Testis (tissue), 3 donors: ENCODE results near the gene KIAA1671. TPM values are rescaled to one million over a fixed set of nuclear protein-coding genes. Genes with fewer than 3 reads are reported as not detected.

Experiments
- DNase-seq: peaks from one replicate; pipeline ENCODE4 v3.0.0-alpha.2; 2019
- H3K27ac ChIP-seq, 2 donors: fragments of 200-600 bp; sonication (generic); one replicate each; pipeline ENCODE4 v1.5.1; 2019
- H3K27me3 ChIP-seq: fragments of 200-600 bp; sonication (generic); one replicate; pipeline ENCODE4 v1.5.1; 2019
- H3K36me3 ChIP-seq: fragments of 200-600 bp; sonication (generic); one replicate; pipeline ENCODE4 v1.5.1; 2017; ENCODE audit warnings: low read depth; ENCODE audit errors: missing control alignments
- H3K4me1 ChIP-seq: fragments of 200-600 bp; sonication (generic); one replicate; pipeline ENCODE4 v1.5.1; 2019
- H3K4me3 ChIP-seq, 2 donors: fragments of 200-600 bp; sonication (generic); one replicate each; pipeline ENCODE4 v1.5.1; 2017 to 2019
- H3K9me3 ChIP-seq: fragments of 200-600 bp; sonication (generic); one replicate; pipeline ENCODE4 v1.5.1; 2017
- CTCF ChIP-seq, 3 experiments: fragments of 450-650 bp in 2 of 3; fragments of 200-600 bp in 1 of 3; sonication (generic) in 1 of 3; IDR thresholded peaks; one replicate each; pipeline ENCODE4 v1.5.1; 2016 to 2019; ENCODE audit warnings: antibody characterized with exemption in 3 of 3, mild to moderate bottlenecking in 2 of 3, moderate library complexity in 1 of 3
- POLR2A ChIP-seq: fragments of 450-650 bp; IDR thresholded peaks from one replicate; pipeline ENCODE4 v1.6.1; 2017; ENCODE audit warnings: antibody characterized with exemption, mild to moderate bottlenecking, moderate library complexity
- WGBS, 2 donors: methylation state at CpG; one replicate each; pipeline ENCODE4 v1.1.5; 2018; 5-methylcytosine and 5-hydroxymethylcytosine counted together
- intact Hi-C: fragments of 100-400 bp; cut with DNase I; formaldehyde crosslinking; loops from one replicate; pipeline ENCODE4 v1.15.1; 2023; ENCODE audit warnings: low total_unique reads
- polyA plus RNA-seq: library from polyadenylated mRNA; stranded (reverse); fragments of 350-450 nt; fragmentation: Illumina TruSeq; extraction: RNeasy Lipid Tissue Mini Kit (QIAGEN cat#74804); gene quantifications from one replicate; pipeline ENCODE4 v1.2.3, GENCODE V29; 2014; ENCODE audit warnings: low read depth, low replicate concordance; ENCODE audit not compliant: insufficient read depth
- total RNA-seq, 2 donors: library from RNA; depleted of rRNA; stranded (reverse); fragments of >200 nt; gene quantifications; one replicate each; pipeline ENCODE4 v1.2.3, GENCODE V29; 2016

KIAA1671 gene
- total and polyA plus RNA-seq, 3 donors from 2014 or later: 16.8 to 28.6 (median 24.4) TPM

GRCh38 chr22:25153961-25154666, 201.6 kb downstream of the KIAA1671 start:
- no peak overlapping the region for H3K27ac ChIP-seq
- TF ChIP-seq CTCF (IDR thresholded peaks at IDR 0.05): no peak
- TF ChIP-seq POLR2A: no peak
- H3K4me3 ChIP-seq: no peak overlapping the region
- H3K27me3 ChIP-seq: no peaks in the 10 kb centered on the region
- intact Hi-C loops: no loop called here
- H3K36me3 ChIP-seq: no peaks in the 10 kb centered on the region
- whole genome bisulfite sequencing, 2 donors: 72 to 77% methylated on average over 6 to 8 of the region's 8 CpGs
- DNase-seq: no peak
- no peaks in the 10 kb centered on the region for H3K9me3 ChIP-seq
- H3K4me1 ChIP-seq: no peaks in the 10 kb centered on the region

- Histone ChIP-seq H3K4me1 (no peaks in the 10 kb centered on the region), H3K9me3 (no peaks in the 10 kb centered on the region), H3K27ac (no peak overlapping the region), H3K27me3 (no peaks in the 10 kb centered on the region), H3K4me3 (no peak overlapping the region), H3K36me3 (no peaks in the 10 kb centered on the region)
- TF ChIP-seq CTCF (IDR thresholded peaks at IDR 0.05): no peak
- no peak for TF ChIP-seq POLR2A
- intact Hi-C loops: no loop called here
- WGBS, 2 donors: 79 to 90% methylated on average over 1 to 2 of the region's 2 CpGs
- DNase-seq: no peak
Measured at GRCh38 chr22:25154667-25154999, 202.1 kb downstream of the KIAA1671 start.

- H3K36me3 ChIP-seq: no peaks in the 10 kb centered on the region
- intact Hi-C loops: no loop called here
- H3K9me3 ChIP-seq: no peaks in the 10 kb centered on the region
- no peaks in the 10 kb centered on the region for H3K27me3 ChIP-seq
- no peak overlapping the region for H3K4me3 ChIP-seq
- no peak overlapping the region for H3K27ac ChIP-seq
- no peak for DNase-seq
- no peak for TF ChIP-seq POLR2A
- no peak for TF ChIP-seq CTCF (IDR thresholded peaks at IDR 0.05)
- H3K4me1 ChIP-seq: no peaks in the 10 kb centered on the region
- 89 to 93% methylated on average over 3 to 4 of the region's 4 CpGs for WGBS, 2 donors
Measured at GRCh38 chr22:25156736-25157135, 204.2 kb downstream of the KIAA1671 start.

DNA sequence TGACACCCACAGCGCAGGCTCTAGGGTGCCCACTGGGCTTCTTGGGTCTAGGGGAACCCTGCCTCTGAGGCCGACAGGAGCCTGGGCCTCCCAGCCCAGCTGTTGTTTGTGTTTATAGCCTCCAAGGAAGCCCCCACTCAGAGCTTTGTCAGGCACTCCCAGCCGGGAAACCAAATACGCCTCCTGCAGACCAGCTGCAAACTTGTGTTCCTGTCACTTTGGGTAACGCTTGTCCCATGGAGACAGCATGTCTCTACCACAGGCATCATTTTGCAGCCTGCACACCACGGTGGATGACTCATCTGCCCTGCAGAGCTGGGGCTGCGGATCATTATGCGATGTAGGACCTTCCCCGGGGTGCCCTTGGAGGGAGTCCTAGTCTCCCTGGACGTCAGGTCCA, 206.5 kb downstream of the KIAA1671 start:
- DNase-seq: no peak
- Histone ChIP-seq H3K9me3 (no peaks in the 10 kb centered on the region), H3K36me3 (no peaks in the 10 kb centered on the region), H3K4me3 (no peak overlapping the region), H3K4me1 (no peaks in the 10 kb centered on the region), H3K27ac (no peak overlapping the region), H3K27me3 (no peaks in the 10 kb centered on the region)
- no peak for TF ChIP-seq POLR2A
- no peak for TF ChIP-seq CTCF (IDR thresholded peaks at IDR 0.05)
- 81 to 85% methylated on average over 7 to 10 of the region's 10 CpGs for WGBS, 2 donors
- intact Hi-C loops: no loop called here
